OCI-LY7 (cell line): ENCODE results near the gene FRAS1. TPM values are rescaled to one million over a fixed set of nuclear protein-coding genes. Genes with fewer than 3 reads are reported as not detected.

Experiments used
- BruUV-seq: library from RNA; stranded (reverse); fragments of 400-500 nt; replicated peaks from 2 replicates; lab custom pipeline; 2021; lab: Mats Ljungman, UMichigan
- CTCF ChIA-PET: fragments of 300-600 bp; sonication (Branson Sonifier 250); formaldehyde crosslinking; loops from one replicate; lab custom pipeline; 2022; ENCODE audit warnings: antibody characterized with exemption; ENCODE audit not compliant: unreplicated experiment; lab: Charles Lee
- POLR2A ChIA-PET: fragments of 300-600 bp; sonication (Branson Sonifier 250); formaldehyde crosslinking; loops from one replicate; lab custom pipeline; 2022; ENCODE audit warnings: antibody characterized with exemption; lab: Charles Lee
- DNase-seq: peaks from one replicate; pipeline ENCODE4 v3.0.0-alpha.2; 2015; ENCODE audit warnings: low spot score
- H2AFZ ChIP-seq: fragments of 200-600 bp; sonication (generic), shearing (Covaris generic); 2 replicates; pipeline ENCODE4 v1.6.1; 2014; ENCODE audit warnings: mild to moderate bottlenecking, antibody characterized with exemption, low read length, moderate library complexity
- H3K27ac ChIP-seq: fragments of 200-600 bp; sonication (generic); 2 replicates; pipeline ENCODE4 v1.5.1; 2014; ENCODE audit warnings: mixed run types, low read depth, mild to moderate bottlenecking, moderate library complexity, low read length, inconsistent platforms; ENCODE audit not compliant: poor library complexity, severe bottlenecking
- H3K36me3 ChIP-seq: fragments of 200-600 bp; sonication (generic); 2 replicates; pipeline ENCODE4 v1.6.1; 2014; ENCODE audit warnings: mild to moderate bottlenecking, antibody characterized with exemption, low read length, moderate library complexity, mixed read lengths; ENCODE audit not compliant: insufficient read depth
- H3K4me1 ChIP-seq: fragments of 200-600 bp; sonication (generic); 2 replicates; pipeline ENCODE4 v1.5.1; 2014; ENCODE audit warnings: mild to moderate bottlenecking, low read length; ENCODE audit not compliant: insufficient read depth, poor library complexity, severe bottlenecking
- H3K4me2 ChIP-seq: fragments of 200-600 bp; sonication (generic); 2 replicates; pipeline ENCODE4 v1.6.1; 2014; ENCODE audit warnings: mild to moderate bottlenecking, low read length
- H3K4me3 ChIP-seq: fragments of 200-600 bp; sonication (generic); 2 replicates; pipeline ENCODE4 v1.5.1; 2014; ENCODE audit warnings: mild to moderate bottlenecking, low read depth, low read length; ENCODE audit not compliant: poor library complexity, severe bottlenecking
- H3K79me2 ChIP-seq: fragments of 200-600 bp; sonication (generic); 2 replicates; pipeline ENCODE4 v1.6.1; 2016; ENCODE audit warnings: low read depth, mild to moderate bottlenecking, low read length, moderate library complexity, mixed read lengths; ENCODE audit not compliant: insufficient read depth
- H3K9me2 ChIP-seq: fragments of 200-600 bp; sonication (generic); 2 replicates; pipeline ENCODE4 v1.6.1; 2016; ENCODE audit warnings: mild to moderate bottlenecking, low read length, mixed read lengths; ENCODE audit not compliant: insufficient read depth
- H3K9me3 ChIP-seq: fragments of 200-600 bp; sonication (generic); 2 replicates; pipeline ENCODE4 v1.6.1; 2014; ENCODE audit warnings: mild to moderate bottlenecking, mixed run types, low read length, mixed read lengths
- H4K20me1 ChIP-seq: fragments of 200-600 bp; sonication (generic); 2 replicates; pipeline ENCODE4 v1.6.1; 2014; ENCODE audit warnings: mild to moderate bottlenecking, antibody characterized with exemption, low read length, moderate library complexity, mixed read lengths; ENCODE audit not compliant: insufficient read depth
- EZH2phosphoT487 ChIP-seq: fragments of 200-600 bp; sonication (generic); IDR thresholded peaks from 2 replicates; pipeline ENCODE4 v1.6.1; 2018; ENCODE audit warnings: low read depth, borderline replicate concordance, mild to moderate bottlenecking, mixed run types, antibody characterized with exemption, low read length, moderate library complexity, mixed read lengths
- intact Hi-C: fragments of 100-400 bp; cut with micrococcal nuclease; formaldehyde crosslinking; loops from one replicate; pipeline ENCODE4 v1.10.0; 2022; ENCODE audit not compliant: unreplicated experiment
- total RNA-seq, 2 experiments: library from RNA; depleted of rRNA in 1 of 2; stranded (reverse); fragments of >200 nt in 1 of 2; shearing (Covaris generic) in 1 of 2; gene quantifications; 2 replicates each; pipeline ENCODE4 v1.2.3, GENCODE V29; 2014 to 2022
- TF ChIP-seq, protein P1 (sequence below): fragments of 200-600 bp; sonication (generic); conservative IDR thresholded peaks from 2 replicates; pipeline ENCODE4 v1.5.1; 2014; ENCODE audit warnings: mild to moderate bottlenecking, antibody characterized with exemption, low read length, moderate library complexity, mixed read lengths

FRAS1 gene
- total RNA-seq, 2 experiments from 2014 or later, result 0.19 to 0.30 TPM

DNA sequence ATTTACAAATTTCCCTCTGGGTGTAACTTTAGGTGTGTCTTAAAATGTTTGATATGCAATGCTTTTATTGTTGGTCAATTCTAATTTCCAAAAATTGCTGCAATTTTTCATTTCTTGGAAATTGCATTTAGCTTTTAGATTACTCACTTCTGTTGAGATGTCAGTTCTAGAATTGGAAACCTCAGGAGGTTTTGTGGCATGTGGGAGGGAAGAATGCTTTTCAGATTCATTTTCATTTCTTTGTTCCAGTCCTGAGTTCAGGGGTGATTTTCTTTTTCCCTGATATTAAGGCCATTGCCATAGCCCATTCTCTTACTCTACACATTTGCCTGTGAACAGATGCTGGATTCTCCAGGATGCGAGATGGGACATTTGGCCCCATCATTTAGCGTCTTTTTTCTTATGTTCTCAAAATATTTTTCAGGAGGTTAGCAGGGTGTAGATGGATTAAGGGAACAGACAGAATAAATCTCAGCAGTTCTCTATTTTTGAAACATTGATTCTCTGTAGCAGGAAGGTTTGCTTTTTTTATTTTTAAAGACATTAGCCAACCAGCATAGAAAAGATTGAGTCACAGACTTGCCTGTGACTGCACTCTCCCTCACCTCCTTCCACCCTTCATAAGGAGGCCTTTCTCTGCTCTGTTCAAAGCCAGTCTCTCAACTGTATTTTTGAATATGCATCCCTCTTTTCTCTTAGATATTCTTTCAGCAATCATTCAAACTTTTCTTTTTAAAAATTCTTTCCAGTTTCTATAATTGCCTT is 256.0 kb downstream of the FRAS1 start:
- no peaks in the 10 kb centered on the region for H3K9me3 ChIP-seq
- H3K4me2 ChIP-seq, result no peak overlapping the region
- POLR2A ChIA-PET, result interaction anchor here (0.6 kb wide), 1 partner anchor 844 kb away, joined by 3 read pairs; no protein-coding TSS in a partner anchor
- H3K79me2 ChIP-seq, result no peaks in the 10 kb centered on the region
- H3K36me3 ChIP-seq, result no peaks in the 10 kb centered on the region
- no peak overlapping the region for H3K27ac ChIP-seq
- intact Hi-C loops, result no loop called here
- H2AFZ ChIP-seq, result no peak overlapping the region
- no peaks in the 10 kb centered on the region for H4K20me1 ChIP-seq
- no peak for DNase-seq
- CTCF ChIA-PET, result no interaction called here
- no peak for TF ChIP-seq EZH2phosphoT487
- BruUV-seq, result no TSS peak
- no peak overlapping the region for H3K4me3 ChIP-seq
- no peaks in the 10 kb centered on the region for H3K4me1 ChIP-seq
- H3K9me2 ChIP-seq, result no peaks in the 10 kb centered on the region

DNA sequence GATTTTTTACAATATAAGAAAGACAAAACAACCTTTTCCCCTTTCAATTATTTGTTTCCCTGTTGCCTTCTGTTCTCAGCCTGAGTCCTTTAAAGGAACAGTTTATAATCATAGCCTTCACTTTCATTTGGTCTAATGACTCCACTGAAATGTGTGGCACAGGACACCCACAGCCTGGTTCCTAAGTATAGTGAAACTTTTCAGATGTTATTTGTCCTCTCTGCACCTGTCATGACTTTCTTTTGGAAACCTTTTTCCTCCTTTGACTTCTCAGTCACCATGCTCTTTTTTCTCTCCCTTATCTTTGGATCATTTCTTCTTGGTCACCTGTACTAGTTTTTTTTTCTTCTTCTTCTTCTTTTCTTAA is 256.6 kb downstream of the FRAS1 start:
- Histone ChIP-seq H3K4me1 (no peaks in the 10 kb centered on the region), H2AFZ (no peak overlapping the region), H3K27ac (no peak overlapping the region), H3K9me3 (no peaks in the 10 kb centered on the region), H3K4me3 (no peak overlapping the region), H3K4me2 (no peak overlapping the region), H3K79me2 (no peaks in the 10 kb centered on the region), H4K20me1 (no peaks in the 10 kb centered on the region), H3K9me2 (no peaks in the 10 kb centered on the region), H3K36me3 (no peaks in the 10 kb centered on the region)
- TF ChIP-seq, protein P1, sequence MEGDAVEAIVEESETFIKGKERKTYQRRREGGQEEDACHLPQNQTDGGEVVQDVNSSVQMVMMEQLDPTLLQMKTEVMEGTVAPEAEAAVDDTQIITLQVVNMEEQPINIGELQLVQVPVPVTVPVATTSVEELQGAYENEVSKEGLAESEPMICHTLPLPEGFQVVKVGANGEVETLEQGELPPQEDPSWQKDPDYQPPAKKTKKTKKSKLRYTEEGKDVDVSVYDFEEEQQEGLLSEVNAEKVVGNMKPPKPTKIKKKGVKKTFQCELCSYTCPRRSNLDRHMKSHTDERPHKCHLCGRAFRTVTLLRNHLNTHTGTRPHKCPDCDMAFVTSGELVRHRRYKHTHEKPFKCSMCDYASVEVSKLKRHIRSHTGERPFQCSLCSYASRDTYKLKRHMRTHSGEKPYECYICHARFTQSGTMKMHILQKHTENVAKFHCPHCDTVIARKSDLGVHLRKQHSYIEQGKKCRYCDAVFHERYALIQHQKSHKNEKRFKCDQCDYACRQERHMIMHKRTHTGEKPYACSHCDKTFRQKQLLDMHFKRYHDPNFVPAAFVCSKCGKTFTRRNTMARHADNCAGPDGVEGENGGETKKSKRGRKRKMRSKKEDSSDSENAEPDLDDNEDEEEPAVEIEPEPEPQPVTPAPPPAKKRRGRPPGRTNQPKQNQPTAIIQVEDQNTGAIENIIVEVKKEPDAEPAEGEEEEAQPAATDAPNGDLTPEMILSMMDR, result no peak
- no peak for TF ChIP-seq EZH2phosphoT487
- no peak for DNase-seq
- no TSS peak for BruUV-seq
- CTCF ChIA-PET, result no interaction called here
- POLR2A ChIA-PET, result interaction anchor here (0.6 kb wide), 1 partner anchor 40 kb away, joined by 3 read pairs; no protein-coding TSS in a partner anchor
- intact Hi-C loops, result no loop called here

DNA sequence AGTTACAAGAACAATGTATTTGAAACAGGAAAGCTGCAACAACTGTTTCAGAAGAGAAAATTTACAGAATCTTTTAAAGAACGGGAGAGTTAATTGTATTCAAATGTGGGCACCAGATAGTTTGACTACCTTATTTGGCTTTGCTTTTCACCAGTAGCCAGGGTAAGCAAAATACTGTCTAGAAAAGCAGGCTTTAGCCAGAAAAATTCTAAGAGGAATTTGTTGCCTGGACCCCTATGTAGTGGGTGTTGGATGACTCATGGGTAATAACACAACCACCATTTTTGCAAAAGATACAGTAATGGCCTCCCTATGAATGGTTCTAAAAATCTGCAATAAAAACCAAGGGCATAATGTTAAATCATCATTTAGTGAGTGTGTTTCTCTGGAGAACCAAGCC is 261.0 kb downstream of the FRAS1 start:
- no peak overlapping the region for H3K4me3 ChIP-seq
- BruUV-seq, result no TSS peak
- H4K20me1 ChIP-seq, result no peaks in the 10 kb centered on the region
- CTCF ChIA-PET, result no interaction called here
- intact Hi-C loops, result no loop called here
- no peak overlapping the region for H3K4me2 ChIP-seq
- no peak overlapping the region for H3K27ac ChIP-seq
- H3K36me3 ChIP-seq, result no peaks in the 10 kb centered on the region
- no peak overlapping the region for H2AFZ ChIP-seq
- no peaks in the 10 kb centered on the region for H3K4me1 ChIP-seq
- no peaks in the 10 kb centered on the region for H3K9me3 ChIP-seq
- no peaks in the 10 kb centered on the region for H3K9me2 ChIP-seq
- POLR2A ChIA-PET, result no interaction called here
- DNase-seq, result no peak
- no peaks in the 10 kb centered on the region for H3K79me2 ChIP-seq
- TF ChIP-seq, protein P1, result no peak
- TF ChIP-seq EZH2phosphoT487, result no peak
